T-helper 22 cell (primary cell): Measurements from ENCODE around the gene TMEM128.
"Not testable (repeated sequence)": the region's sequence is repeated elsewhere in the genome, so short reads cannot be mapped to it uniquely, and the experiment has no call there.

ENCODE experiments used
- DNase-seq: peaks from one replicate; pipeline ENCODE4 v3.0.0-alpha.2; 2020; ENCODE audit warnings: low read depth

Gene TMEM128

DNA sequence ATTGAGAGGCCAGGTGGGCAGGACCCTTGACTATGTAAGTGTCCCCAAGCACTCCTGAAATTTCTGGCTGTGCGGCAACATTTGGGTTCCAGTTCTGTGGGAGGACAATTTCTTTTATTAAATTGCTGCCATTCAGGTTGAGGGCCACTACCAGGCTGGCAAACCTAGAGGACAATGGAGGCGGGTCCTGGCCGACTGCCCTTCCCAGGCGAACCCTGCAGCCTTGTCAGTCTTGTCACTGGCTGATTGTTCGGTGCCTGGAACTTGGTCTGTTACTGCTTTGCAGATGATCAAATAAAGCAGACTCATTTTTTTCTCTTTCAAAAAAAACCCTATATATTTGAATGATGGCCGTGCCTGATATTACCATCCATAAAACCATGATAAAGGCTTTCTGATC lies 6.6 kb upstream of the TMEM128 start:
- DNase-seq = no peak

DNA sequence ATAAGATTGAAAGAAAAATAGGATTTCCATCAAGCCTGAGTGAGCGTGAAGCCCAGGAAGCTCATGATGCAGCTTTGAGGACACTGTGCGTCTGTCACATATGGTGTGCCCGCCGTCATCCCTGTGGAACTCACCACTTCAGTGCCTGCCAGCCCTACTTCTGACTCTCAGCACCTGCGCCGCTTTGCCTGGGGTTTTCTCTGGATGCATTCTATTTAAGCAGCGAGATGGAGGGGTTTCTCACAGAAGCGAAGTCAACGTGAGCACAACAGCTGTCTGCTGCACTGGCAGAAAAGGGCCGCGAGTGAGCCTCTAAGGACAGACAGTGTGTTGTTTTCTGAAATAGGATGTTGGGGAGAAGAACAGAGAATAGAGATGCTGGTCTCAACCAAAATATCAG lies 6.2 kb upstream of the TMEM128 start:
- DNase-seq = no peak

DNA sequence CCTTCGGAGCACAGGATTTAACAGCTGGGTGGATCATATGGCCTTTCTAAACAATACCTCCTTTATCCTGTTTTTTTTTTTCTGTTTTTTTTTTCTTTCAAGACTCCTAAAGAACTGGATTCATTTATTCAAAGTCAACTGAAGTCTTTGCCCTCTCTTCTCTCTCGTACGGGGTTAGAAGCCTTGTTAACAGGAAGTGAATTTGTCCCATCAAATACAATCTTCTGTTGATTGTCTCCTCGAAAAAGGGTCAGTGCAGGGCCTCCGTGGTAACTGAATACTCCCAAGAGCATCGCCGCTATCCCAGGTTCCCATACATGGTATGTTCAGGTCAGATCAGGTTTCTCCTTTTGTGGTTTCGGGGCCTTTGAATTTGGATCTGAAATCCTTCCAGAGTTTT lies 1.8 kb upstream of the TMEM128 start:
- no peak for DNase-seq

DNA sequence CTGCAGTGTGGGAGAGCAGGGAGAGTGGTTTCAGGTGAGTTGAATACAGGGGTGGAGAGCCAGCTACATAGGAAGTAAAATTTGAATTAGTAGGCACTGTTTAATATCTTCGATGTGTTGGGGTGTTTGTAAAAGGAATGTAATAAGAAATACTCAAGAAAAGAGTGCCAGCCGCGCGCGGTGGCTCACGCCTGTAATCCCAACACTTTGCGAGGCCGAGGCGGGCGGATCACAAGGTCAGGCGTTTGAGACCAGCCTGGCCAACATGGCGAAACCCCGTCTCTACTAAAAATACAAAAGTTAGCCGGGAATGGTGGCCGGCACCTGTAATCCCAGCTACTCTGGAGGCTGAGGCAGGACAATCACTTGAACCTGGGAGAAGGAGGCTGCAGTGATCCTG lies 1.3 kb upstream of the TMEM128 start:
- not testable (repeated sequence) for DNase-seq

DNA sequence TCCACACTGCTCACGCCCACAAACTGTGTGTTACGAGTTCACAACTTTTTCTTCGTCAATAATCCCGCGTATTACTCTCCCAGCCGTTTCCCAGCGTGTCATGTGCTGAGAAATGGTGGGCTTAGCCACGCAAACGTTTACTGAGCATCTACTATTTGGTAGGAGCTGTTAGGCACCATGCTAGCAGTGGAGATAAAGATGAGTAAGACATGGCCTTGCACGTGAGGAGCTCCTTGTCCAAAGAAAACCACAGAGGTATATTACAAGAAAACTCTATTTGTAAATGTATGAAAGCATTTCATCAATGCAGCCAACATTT lies 821 bp upstream of the TMEM128 start:
- DNase-seq = no peak

DNA sequence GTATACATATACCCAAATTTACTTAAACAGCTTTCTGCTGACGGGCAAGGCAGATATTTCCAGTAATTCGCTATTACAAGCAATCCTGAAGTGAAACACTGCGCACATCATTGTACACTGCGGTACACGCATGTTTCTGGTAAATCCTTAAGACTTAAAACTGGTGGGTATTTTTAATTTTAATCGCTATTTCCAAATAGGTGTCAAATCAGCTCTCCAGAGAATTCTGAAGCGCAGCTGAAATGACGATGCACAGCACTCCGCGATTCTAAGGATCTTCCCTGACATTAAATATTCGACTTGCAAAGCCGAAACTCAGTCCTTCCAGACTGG lies 361 bp downstream of the TMEM128 start:
- DNase-seq = no peak

DNA sequence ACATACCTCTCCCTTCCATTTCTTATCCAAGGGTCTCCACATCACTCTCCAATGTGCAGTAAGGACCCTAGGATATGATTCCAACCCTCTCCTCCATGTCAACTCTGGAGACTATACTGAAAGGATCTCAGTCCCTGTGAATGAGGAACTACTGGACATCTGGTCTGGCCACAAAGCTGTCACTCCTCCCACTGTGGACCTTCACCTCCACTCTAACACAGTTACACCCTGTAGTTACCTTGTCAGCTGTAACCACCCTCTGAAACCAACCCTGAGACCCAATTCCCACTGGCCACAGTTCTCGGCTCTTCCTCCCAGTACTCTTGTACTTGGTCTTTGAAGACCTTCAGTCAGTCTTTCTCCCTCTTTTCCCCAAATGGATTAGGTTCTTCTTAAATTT lies 2.9 kb downstream of the TMEM128 start:
- no peak for DNase-seq

DNA sequence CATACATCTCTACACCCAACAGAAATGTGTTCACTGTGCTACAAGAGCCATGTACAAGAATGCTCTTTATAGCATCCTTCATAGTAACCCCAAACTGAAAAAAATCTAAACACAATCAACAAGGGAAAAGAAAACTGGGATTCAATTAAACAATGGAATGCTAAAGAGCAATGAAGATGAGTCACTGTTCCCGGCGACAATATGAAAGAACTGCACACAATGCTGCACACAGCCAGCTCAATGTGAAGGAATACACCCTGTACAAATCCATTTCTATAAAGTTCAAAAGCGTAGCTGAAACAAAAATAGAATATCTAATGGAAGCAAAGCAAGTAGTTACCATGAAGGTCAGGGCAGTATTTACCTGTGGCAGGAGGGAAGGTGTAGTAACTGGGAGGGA lies 8.5 kb downstream of the TMEM128 start:
- not testable (repeated sequence) for DNase-seq

DNA sequence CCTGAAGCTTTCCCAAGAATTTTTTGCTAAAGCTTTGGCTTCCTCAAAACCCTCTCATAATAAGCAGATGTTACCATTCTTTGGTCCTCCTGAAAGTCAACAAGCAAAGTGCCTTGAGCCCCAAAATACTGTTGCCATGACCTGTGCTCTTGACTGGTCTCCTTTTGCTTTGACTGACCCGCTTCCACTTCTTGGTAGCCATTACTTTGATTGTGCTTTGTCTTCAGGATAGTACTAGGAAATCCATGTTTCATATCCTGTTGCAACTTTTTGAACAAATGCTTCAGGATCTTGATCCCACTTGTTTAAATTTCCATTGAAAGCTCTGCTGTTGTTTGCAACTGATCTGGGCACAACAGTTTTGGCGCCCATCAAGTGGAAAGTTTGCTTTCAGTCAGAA lies 14.4 kb downstream of the TMEM128 start:
- no peak for DNase-seq

DNA sequence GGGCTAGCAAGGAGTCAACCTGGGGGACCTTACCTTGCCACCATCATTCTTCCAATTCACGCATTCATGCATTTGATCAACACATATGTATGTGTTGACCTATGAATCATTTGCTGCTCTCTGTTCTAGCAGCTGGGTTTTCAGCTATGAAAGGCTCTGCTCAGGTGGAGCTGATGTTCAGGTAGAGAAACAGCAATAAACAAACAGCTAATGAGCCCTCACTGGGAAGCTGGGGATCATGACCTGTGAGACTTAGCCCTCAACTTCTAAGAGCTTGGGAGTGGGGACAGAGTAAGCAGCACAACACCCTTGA lies 19.7 kb downstream of the TMEM128 start:
- DNase-seq = no peak

DNA sequence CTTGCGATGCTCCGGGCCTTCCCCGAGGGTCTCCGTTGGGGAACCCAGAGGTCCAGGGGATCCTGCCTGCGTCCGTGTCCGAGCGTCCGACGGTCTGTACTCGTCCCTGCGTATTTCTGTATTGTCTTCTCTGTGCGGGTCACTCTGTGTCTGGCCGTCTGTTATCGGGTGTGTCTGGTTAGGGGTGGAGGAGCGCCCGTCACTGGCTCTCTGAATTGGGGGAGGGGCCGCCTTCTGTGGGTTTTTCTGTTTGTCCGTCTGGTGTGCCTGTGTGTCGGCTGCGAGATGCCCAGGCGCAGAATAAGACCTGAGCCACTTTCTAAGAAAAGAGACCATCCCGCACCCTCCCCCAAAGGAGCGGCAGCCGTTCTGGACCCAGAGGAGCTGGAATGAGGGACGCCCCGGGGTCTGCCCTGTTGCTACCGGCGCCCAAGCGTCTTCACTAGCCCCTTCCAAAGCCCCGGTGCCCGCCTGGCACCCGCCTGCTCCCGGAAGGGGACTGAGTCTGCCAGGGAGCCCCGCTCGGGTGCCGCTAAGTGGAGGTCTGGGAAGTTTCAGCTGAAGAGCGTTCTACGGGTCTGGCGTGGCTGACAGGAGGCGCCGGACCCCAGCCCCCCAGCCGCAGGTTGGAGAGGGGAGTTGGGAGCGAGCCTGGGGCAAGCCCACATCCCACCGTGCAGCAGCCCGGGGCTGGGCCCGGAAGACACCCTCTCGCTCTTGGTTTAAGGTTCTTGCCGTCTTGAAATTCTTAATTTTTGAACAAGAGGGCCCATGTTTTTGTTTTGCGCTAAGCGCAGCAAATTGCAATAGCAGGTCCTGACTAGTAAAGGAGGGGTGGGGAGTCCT lies 20.3 kb downstream of the TMEM128 start:
- no peak for DNase-seq

DNA sequence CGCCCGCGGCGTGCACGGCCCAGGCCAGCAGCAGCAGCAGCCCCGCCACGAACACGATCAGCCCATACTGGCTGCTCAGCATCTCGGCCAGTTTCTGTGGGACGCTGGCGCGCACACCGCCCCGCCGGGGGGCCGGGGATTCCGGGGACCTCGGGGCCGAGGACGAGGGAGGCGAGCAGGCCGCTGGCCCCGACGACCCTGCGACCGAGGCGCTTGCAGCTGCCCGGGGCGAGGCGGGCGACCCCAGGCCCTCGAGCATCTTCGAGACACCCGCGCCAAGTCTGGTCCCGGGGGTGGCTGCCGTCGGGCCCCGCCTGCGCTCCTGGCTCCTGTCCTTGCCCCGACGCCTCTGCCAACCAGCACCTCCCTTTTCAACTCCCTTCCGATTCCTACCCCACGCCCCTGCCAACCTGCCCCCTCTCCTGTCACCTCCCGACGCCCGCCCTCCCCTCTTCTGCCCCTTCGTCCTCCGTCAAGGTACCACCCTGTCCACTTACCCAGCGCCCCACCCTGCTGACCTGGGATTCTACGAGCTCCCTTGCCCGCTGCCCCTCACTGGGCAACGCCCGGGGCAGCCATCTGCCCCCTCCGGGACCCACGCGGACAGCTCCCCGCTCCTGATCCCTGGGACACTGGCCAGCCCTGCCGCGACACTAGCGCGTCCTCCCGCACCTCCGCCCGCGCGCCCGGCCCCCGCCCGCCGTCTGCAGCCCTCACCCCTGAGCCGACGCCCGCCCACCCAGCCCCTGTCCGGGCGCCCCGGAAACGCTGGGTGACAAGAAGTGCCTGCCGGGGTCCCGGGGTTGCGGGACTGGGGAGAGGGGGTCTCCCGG lies 21.2 kb downstream of the TMEM128 start, which contains the start of gene OTOP1:
OTOP1 (minus strand) TSS at position 324 of the 833 bp plus-strand sequence; CDS start at position 259, 65 bp downstream.
- no peak for DNase-seq

DNA sequence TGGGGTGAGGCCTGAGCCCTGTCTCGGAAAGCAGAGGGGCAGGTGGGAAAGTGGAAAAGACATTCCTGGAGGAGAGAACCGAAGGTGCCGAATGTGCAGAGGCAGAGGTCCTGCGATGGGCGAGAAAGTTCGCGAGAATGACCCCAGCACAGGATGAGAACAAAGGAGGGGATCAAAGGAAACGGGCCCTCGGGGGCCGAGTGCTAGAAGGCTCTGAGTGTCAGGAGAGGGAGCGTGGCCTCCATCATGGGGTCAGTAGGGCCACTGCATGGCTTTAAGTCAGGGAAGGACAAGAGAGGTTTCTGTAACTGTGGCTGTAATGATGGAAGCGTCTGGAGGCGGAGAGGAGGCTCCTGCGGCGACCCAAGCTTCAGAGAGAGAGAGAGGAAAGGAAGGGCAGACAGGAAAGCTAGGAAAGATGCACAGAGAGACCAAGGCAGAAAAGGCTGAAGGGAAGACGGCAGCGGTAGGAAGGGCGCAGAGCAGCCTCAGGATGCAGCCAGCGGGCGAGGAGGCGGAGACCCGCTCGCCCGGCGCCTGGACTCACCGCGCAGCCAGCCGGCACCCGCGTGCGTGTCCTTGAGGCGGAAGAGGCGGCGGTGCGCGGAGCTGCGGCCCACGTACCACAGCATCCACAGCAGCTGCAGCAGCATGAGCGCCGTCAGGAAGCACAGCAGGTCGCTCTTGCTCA lies 22.0 kb downstream of the TMEM128 start:
- DNase-seq = no peak

DNA sequence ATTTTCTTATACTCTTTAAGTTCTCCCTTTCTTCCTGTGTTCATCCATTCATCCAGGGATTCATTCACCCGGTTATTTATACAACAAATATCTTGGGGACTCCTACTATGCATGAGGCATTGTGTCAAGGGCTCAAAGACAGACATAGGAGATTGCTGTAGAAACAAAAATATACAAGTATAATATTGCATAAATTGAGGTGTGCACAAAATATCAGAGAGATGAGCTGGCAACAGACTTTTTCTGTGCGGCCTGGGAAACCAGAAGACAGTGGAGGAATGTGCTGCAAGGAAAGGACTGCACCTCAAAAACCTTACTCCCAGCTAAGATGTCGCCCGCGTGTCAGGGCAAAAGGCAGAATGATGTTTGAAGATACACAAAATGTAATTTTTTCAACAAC lies 30.9 kb downstream of the TMEM128 start:
- no peak for DNase-seq

DNA sequence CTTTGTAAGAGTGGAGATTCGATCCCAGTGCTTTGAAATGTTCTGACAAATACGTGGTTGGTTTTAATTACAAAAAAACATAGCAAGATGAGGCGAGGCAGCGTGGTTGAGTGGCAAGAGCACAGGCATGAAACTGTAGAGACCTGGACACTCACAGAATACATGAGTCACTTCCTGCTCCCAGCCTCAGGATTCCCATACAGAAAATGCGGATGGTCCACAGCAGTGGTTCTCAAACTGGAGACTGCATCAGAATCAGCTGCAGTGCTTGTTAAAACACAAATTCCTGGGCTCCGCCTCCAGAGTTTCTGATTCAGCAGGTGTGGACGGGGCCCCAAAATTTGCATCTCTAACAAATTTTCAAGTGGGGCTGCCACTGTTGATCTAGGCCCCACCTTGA lies 31.4 kb downstream of the TMEM128 start:
- no peak for DNase-seq

DNA sequence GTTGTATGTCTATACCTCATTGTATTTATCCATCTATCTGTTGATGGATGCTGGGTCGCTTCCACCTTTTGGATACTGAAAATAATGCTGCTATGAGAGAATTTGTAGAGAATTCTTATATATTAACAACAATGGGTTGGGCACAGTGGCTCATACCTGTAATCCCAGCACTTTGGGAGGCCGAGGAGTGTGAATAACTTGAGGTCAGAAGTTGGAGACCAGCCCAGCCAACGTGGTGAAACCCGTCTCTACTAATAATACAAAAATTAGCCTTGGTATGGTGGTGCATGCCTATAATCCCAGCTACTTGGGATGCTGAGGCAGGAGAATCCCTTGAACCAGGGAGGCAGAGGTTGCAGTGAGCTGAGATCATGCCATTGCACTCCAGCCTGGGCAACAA lies 34.3 kb downstream of the TMEM128 start:
- DNase-seq = not testable (repeated sequence)

DNA sequence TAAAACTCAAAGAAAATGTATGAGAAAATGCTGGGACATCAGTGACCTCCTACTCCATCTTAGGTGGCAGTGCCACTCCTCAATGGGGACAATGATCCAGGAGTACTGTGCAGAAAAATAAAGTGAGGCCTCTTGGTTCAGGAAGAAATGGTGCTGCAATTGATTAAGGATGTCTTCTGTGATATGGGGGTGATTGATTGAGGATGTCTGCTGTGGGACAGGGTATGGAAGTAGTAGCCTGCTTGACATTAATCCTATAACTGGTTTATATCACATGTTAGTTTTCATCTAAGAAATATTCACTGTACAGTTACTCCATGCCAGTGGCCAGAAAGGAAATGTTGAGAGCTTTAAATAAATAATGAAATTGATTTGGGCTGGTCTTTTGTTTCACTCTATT lies 41.8 kb downstream of the TMEM128 start:
- no peak for DNase-seq

DNA sequence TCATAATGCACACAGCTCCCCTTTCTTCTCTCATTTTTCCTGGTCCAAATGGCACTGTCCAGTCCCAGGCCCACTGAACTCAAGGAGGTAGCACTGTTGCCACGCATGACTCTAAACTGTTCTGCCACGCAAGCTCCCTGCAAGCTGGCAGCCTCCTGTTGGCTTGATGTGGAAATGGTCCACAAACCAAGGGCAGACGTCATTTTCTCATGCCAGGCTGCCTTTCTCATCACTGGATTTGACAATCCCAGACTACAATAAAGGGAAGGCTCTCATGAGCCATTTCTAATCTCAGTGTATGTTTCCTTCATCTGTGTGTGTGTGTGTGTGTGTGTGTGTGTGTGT lies 43.6 kb downstream of the TMEM128 start:
- DNase-seq = no peak

DNA sequence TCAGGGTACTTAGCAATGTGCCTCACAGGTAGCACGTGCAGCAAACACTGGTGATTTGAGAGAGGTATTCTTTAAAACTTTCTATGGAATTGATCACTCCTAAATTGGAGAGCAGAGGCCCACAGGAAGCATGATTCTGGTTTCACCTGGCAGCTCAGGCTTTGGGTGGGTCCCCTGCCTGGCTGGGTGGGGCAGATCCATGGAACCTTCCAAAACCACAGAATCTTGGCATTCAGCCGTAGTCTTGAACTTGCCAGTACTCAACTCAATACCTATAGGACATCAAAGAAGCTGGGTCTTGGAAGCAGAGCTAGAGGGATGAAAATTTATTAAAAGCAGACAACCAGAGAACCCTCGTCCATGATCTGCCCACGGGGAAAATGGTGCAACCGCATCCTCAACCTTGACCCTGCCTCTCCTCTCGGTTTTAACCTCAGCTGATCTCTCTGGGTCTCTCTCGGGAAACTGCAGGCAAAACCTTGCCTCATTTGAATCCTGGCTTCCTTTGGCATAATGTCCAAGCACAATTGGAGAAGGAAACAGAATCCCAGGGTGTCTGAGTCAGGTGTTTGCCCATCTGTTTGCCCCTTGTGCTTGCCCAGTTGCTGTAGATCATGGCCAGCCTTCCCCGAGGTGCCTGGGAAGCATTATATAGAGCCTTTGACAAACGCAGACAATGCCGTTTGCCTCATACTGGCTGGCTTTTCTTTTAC lies 44.2 kb downstream of the TMEM128 start:
- no peak for DNase-seq

DNA sequence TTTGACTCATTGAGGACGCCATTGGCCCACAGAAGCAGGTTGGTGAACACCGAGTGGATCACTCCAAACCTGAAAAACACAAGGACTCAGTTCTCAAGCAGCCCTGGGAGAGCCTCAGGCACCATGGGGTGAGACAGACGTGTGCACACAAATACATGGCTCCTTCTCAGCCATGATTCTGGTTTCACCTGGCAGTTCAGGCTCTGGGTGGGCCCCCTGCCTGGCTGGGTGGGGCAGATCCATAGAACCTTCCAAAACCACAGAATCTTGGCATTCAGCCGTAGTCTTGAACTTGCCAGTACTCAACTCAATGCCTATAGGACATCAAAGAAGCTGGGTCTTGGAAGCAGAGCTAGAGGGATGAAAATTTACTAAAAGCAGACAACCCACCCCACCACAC lies 45.5 kb downstream of the TMEM128 start:
- no peak for DNase-seq

DNA sequence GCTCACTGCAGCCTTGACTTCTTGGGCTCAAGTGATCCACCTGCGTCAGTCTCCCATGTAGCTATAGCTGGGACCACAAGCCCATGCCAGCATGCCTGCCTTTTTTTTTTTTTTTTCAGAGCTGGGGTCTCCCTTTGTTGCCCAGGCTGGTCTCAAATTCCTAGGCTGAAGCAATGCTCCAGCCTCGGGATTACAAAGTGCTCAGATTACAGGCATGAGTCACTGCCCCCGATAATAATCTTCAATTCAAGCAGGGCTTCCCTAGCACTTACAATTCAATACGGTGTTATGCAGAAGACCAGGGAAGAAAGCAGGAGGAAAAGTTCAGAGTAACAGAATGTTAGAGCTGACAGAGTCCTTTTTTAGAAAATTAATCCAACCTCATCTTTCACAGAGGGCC lies 47.4 kb downstream of the TMEM128 start:
- no peak for DNase-seq

DNA sequence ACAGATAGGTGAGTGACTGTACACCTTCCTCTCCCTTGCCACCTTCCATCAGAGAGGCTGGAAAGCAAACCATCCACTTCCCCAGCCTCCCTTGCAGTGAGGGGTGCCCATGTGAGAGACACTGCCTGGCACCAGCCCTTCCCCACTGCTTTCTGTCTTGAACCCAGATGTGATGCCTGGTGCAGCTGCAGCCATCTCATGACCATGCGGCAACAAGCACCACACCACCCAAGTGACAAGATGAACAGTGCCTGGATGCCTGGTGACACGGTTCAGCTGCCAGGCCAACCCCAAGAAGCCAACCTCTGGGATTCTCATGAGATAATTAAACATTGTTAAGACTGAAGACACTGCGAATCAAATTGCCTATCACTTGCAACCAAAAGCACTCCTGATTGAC lies 52.7 kb downstream of the TMEM128 start:
- DNase-seq = no peak

DNA sequence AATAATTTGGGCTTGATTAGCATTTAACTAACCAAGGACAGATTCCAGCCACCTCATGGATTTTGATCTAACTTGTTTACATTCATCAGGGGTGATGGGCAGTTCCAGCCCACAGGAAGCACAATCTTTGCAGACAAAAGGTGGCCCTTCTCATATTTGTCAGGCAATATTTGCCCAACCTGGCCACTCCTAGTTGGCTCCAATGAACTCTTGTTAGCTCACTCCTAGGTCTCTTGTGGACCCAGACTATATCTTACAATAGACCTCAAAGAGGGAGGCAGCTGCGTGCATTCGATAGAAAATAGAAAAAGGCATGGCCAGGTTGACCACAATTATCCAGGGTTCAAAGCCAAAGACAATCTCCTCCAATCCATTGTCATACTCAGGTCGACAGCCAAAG lies 59.5 kb downstream of the TMEM128 start:
- not testable (repeated sequence) for DNase-seq
